Esophagus muscularis mucosa (tissue), 4 donors: Measurements from ENCODE around the gene MRM2. TPM values are rescaled to one million over a fixed set of nuclear protein-coding genes. Genes with fewer than 3 reads are reported as not detected.

ENCODE experiments used
- DNase-seq: peaks from one replicate; pipeline ENCODE4 v3.0.0-alpha.2; 2017; ENCODE audit errors: extremely low spot score
- H3K27ac ChIP-seq, 4 donors: fragments of 200-600 bp; sonication (generic); replicated peaks in 1 of 4; 1 replicate in 3 of 4; 2 replicates in 1 of 4; pipeline ENCODE4 v1.5.1; 2016 to 2019; ENCODE audit warnings: mild to moderate bottlenecking in 1 of 4
- H3K27me3 ChIP-seq, 4 donors: fragments of 200-600 bp; sonication (generic); one replicate each; pipeline versions ENCODE4 v1.5.1 to v1.6.0; 2016 to 2019
- H3K36me3 ChIP-seq, 4 donors: fragments of 200-600 bp; sonication (generic); one replicate each; pipeline ENCODE4 v1.5.1; 2016 to 2019
- H3K4me1 ChIP-seq, 4 donors: fragments of 200-600 bp; sonication (generic); one replicate each; pipeline ENCODE4 v1.5.1; 2016 to 2019
- H3K4me3 ChIP-seq, 4 donors: fragments of 200-600 bp; sonication (generic); 1 replicate in 2 of 4; 2 replicates in 2 of 4; pipeline ENCODE4 v1.5.1; 2016 to 2019; ENCODE audit warnings: mild to moderate bottlenecking in 4 of 4, moderate library complexity in 1 of 4
- H3K9me3 ChIP-seq, 4 donors: fragments of 200-600 bp; sonication (generic); 1 replicate in 3 of 4; 2 replicates in 1 of 4; pipeline ENCODE4 v1.5.1; 2016 to 2019
- EP300 ChIP-seq: sonication (generic); formaldehyde crosslinking; IDR thresholded peaks from one replicate; pipeline ENCODE4 v1.6.1; 2017; ENCODE audit warnings: antibody characterized with exemption
- POLR2A ChIP-seq: fragments of 450-650 bp; IDR thresholded peaks from one replicate; pipeline ENCODE4 v1.6.1; 2017; ENCODE audit warnings: antibody characterized with exemption, moderate library complexity, mild to moderate bottlenecking, low read depth
- POLR2AphosphoS5 ChIP-seq, 2 donors: sonication (generic); formaldehyde crosslinking; IDR thresholded peaks; one replicate each; pipeline ENCODE4 v1.6.1; 2017; ENCODE audit warnings: antibody characterized with exemption in 2 of 2
- WGBS: methylation state at CpG from one replicate; pipeline ENCODE4 v1.1.5; 2018; 5-methylcytosine and 5-hydroxymethylcytosine counted together
- intact Hi-C: fragments of 100-400 bp; cut with DNase I; formaldehyde crosslinking; loops from one replicate; pipeline ENCODE4 v1.15.1; 2023
- total RNA-seq, 4 donors: library from RNA; depleted of rRNA; stranded (reverse); fragments of >200 nt; gene quantifications; one replicate each; pipeline versions ENCODE4 v1.1.0 to v1.2.1, GENCODE V29; 2016
- TF ChIP-seq, protein P1 (sequence below), 3 experiments: fragments of 200-600 bp in 2 of 3; fragments of 450-650 bp in 1 of 3; sonication (generic) in 2 of 3; IDR thresholded peaks; one replicate each; pipeline ENCODE4 v1.5.1; 2017 to 2019; ENCODE audit warnings: antibody characterized with exemption in 3 of 3, mild to moderate bottlenecking in 2 of 3, moderate library complexity in 1 of 3

Gene MRM2
- 10 to 100 TPM; 13.3 to 20.3 (median 16.5) TPM for total RNA-seq

DNA sequence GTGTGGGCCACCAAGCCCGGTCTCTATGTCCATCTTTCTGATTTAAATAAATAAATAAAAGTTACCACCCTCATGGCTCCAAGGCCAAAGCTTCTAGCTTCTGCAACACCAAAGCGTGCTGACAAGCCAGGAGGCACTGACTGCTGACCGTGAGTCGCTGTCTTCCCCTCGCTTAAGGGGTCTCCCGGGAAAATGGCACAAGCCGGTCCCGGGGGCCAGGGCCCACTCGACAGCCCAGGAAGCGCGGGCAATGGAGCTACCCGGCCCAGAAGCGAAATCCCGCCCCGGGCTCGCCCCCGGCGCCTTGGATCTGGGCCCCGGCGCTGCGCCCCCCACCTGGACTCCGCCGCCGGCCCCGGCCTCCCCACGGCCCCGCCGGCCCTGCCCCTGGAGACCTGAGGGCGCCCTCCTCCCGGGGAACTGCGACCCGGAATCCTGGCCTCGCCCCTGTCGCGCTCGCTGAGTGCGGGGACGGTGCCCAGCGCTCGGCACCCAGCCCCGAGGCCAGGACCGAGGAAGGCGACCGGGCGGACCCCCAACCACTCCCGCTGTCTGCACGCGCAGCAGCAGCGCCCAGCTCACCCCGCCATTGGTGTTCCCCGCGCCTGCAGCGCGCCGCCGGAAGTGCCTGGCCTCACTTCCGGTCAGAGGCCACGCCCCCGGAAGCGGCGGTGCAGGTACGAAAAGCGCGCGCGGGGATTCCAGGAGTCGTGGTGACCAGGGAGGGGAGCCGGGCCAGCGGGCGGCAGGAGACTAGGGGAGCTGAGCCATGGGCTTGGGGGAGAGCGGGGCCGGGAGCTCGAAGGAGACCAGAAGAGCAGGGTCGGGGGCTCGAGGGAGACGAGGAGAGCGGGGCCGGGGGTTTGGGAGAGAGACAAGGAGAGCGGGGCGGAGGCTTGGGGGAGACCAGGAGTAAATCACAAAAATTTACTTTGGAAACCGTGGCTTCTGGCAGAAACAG is at the start of gene MRM2, which contains the start of gene NUDT1:
Gene MRM2, minus strand, starts transcription at position 626 of the 961 bp plus-strand sequence. Its CDS starts 36 bp downstream, at position 590.
Gene NUDT1, plus strand, starts transcription at position 647 of the 961 bp plus-strand sequence. CDS start 2,349 bp downstream, outside the sequence.
- Histone ChIP-seq H3K4me3 (peak within 1 kb of the TSS; percentile 84 to 100 (median 94)), H3K4me1 (peaks cover 18 to 29% (median 23%) of the 10 kb centered on the region in 4 donors), H3K36me3 (peaks cover 17 to 28% (median 26%) of the 10 kb centered on the region in 4 donors), H3K27ac (peak within 1 kb of the TSS; percentile 67 to 77 (median 70)), H3K9me3 (no peaks in the 10 kb centered on the region), H3K27me3 (no peaks in the 10 kb centered on the region)
- intact Hi-C loops: no loop called here
- TF ChIP-seq POLR2AphosphoS5 (IDR thresholded peaks at IDR 0.05): peak; percentile 86
- TF ChIP-seq POLR2A: no peak
- TF ChIP-seq, protein P1, sequence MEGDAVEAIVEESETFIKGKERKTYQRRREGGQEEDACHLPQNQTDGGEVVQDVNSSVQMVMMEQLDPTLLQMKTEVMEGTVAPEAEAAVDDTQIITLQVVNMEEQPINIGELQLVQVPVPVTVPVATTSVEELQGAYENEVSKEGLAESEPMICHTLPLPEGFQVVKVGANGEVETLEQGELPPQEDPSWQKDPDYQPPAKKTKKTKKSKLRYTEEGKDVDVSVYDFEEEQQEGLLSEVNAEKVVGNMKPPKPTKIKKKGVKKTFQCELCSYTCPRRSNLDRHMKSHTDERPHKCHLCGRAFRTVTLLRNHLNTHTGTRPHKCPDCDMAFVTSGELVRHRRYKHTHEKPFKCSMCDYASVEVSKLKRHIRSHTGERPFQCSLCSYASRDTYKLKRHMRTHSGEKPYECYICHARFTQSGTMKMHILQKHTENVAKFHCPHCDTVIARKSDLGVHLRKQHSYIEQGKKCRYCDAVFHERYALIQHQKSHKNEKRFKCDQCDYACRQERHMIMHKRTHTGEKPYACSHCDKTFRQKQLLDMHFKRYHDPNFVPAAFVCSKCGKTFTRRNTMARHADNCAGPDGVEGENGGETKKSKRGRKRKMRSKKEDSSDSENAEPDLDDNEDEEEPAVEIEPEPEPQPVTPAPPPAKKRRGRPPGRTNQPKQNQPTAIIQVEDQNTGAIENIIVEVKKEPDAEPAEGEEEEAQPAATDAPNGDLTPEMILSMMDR (IDR thresholded peaks at IDR 0.05): no peak
- no peak for TF ChIP-seq EP300
- peak; percentile 95 for DNase-seq
- 3% methylated on average over 13 of the region's 81 CpGs for WGBS

DNA sequence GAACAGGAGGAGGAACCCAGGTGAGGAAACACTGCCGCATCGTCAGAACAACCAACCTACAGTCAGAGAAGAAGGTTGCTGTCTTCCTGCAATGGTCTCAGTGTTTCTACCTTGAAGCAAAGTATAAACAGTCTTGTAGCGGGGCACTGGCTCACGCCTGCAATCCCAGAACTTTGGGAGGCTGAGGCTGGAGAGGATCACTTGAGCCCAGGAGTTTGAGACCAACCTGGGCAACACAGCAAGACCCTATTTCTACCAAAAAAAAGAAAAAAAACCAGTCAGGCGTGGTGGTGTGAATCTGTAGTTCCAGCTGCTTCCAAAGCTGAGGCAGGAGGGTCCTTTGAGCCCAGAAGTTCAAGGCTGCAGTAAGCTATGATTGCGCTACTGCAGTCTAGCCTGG is 48.9 kb upstream of the MRM2 start:
- H3K4me3 ChIP-seq: no peak overlapping the region
- H3K36me3 ChIP-seq: no peaks in the 10 kb centered on the region
- H3K9me3 ChIP-seq: no peaks in the 10 kb centered on the region
- H3K4me1 ChIP-seq: peaks cover 0 to 5% (median 0%) of the 10 kb centered on the region in 4 donors
- DNase-seq: no peak
- intact Hi-C loops: no loop called here
- WGBS: 91% methylated on average over 6 of the region's 6 CpGs
- H3K27me3 ChIP-seq: no peaks in the 10 kb centered on the region
- TF ChIP-seq POLR2AphosphoS5 (IDR thresholded peaks at IDR 0.05) (no peak), POLR2A (no peak), EP300 (no peak)
- TF ChIP-seq, protein P1 (IDR thresholded peaks at IDR 0.05): no peak
- no peak overlapping the region for H3K27ac ChIP-seq

DNA sequence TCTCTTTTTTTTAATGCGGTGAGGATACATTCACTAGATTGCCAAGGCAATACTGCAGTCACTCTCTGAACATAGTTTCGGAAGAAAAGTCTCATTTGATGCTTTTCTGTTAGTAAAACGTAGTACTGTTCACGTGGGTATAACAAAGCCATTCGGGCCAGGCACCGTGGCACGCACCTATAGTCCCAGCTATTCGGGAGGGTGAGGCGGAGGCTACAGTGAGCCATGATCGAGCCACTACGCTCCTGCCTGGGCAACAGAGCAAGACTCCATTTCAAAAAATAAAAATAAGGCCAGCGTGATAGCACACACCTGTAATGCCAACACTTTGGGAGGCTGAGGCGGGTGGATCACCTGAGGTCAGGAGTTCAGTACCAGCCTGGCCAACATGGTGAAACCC is 47.6 kb upstream of the MRM2 start:
- H3K36me3 ChIP-seq: no peaks in the 10 kb centered on the region
- H3K9me3 ChIP-seq: no peaks in the 10 kb centered on the region
- intact Hi-C loops: no loop called here
- H3K4me1 ChIP-seq: peaks cover 0 to 5% (median 0%) of the 10 kb centered on the region in 4 donors
- no peak overlapping the region for H3K4me3 ChIP-seq
- no peaks in the 10 kb centered on the region for H3K27me3 ChIP-seq
- no peak for DNase-seq
- TF ChIP-seq POLR2A: no peak
- TF ChIP-seq POLR2AphosphoS5 (IDR thresholded peaks at IDR 0.05): no peak
- TF ChIP-seq, protein P1 (IDR thresholded peaks at IDR 0.05): no peak
- TF ChIP-seq EP300: no peak
- 80% methylated on average over 13 of the region's 13 CpGs for WGBS
- H3K27ac ChIP-seq: no peak overlapping the region

DNA sequence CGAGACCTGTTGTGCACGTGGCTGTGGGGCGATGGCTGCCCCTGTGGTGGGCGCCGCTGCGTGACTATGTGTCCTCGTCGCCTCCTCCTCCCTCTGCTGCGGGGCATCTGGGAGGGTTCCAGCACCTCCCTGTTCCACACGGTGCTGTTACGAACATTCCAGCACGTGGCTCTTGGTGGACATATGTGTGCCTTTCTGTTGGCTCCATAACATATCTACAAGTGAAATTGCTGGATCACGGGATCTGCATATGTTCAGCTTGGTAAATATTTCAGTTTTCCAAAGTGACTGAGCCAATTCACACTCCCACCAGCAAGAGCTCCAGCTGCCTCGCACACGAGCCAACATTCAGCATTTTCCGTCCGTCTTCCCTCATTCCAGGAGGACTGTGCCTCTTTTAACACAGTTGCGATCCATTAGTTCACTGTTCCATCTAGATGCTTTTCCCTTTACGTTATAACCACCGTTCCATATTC is 47.1 kb upstream of the MRM2 start:
- Histone ChIP-seq H3K4me1 (peaks cover 0 to 5% (median 0%) of the 10 kb centered on the region in 4 donors), H3K27ac (no peak overlapping the region)
- 73% methylated on average over 20 of the region's 20 CpGs for WGBS

More for the DNA sequence above, 47.1 kb upstream of the MRM2 start:
- no peak for DNase-seq
- Histone ChIP-seq H3K27me3 (no peaks in the 10 kb centered on the region), H3K36me3 (no peaks in the 10 kb centered on the region), H3K4me3 (no peak overlapping the region), H3K9me3 (no peaks in the 10 kb centered on the region)
- TF ChIP-seq, protein P1 (IDR thresholded peaks at IDR 0.05): no peak
- TF ChIP-seq POLR2A (no peak), POLR2AphosphoS5 (IDR thresholded peaks at IDR 0.05) (no peak), EP300 (no peak)
- intact Hi-C loops: no loop called here
